Testis (tissue), 2 donors: Measurements from ENCODE around the gene TMEM178B.

Source experiments
- CTCF ChIP-seq, 3 experiments: fragments of 450-650 bp in 2 of 3; fragments of 200-600 bp in 1 of 3; sonication (generic) in 1 of 3; IDR thresholded peaks; one replicate each; pipeline ENCODE4 v1.5.1; 2016 to 2019; ENCODE audit warnings: antibody characterized with exemption in 3 of 3, mild to moderate bottlenecking in 2 of 3, moderate library complexity in 1 of 3
- POLR2A ChIP-seq: fragments of 450-650 bp; IDR thresholded peaks from one replicate; pipeline ENCODE4 v1.6.1; 2017; ENCODE audit warnings: antibody characterized with exemption, mild to moderate bottlenecking, moderate library complexity

- TF ChIP-seq POLR2A, result no peak
- no peak for TF ChIP-seq CTCF (IDR thresholded peaks at IDR 0.05)
These were observed 427.6 kb downstream of the TMEM178B start for GRCh38 chr7:141501451-141501850.
